ENCODE results near the gene CORO2B. TPM values are rescaled to one million over a fixed set of nuclear protein-coding genes. Genes with fewer than 3 reads are reported as not detected.

Gene CORO2B
- polyA plus RNA-seq, 1 donor from 2014 or later, result 15.1 TPM

DNA sequence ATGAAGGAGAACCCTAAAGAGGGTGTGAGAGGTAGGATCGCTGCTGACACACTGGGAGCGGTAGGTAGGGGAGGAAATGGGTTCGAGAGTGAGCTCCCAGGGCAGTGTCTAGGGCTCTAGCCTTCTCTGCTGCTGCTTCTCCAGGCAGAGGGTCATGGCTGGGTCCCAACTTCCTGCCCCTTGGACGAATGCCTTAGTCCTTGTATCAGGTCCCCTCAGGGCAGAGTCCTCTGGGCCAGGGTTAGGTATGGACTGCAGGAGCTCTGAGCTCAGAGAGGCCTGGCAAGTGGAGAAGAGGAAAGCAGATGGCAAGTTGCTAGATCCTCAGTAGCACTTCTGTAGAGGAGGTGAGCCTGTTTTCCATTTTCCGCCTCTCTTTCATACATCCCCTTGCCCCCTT is 2.9 kb downstream of the CORO2B start:
- no peak overlapping the region for H2AFZ ChIP-seq (ENCODE audit: low read depth, low read length)
- H3K9ac ChIP-seq (ENCODE audit: low read length), result no peak overlapping the region
- H3K4me2 ChIP-seq (ENCODE audit: low read length), result no peak overlapping the region

DNA sequence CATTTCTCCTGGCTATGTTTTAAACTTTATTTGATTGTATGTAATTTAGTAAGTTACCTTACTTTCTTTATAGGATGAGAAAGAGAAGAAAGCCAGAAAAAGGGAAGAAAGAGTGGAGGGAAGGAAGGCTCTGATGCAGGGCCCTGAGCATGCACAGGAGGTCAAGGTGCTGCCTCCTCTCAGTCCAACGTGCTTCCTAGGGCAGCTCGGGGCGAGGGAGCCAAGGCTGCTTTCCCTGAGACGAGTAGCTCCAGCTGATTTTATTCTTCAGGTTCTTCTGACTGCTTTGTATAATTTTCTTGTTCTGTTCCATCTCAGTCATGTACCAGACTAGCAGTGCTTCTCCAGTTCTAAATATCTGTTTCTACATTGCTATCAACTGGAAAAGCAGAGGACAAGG is 3.4 kb downstream of the CORO2B start:
- no peaks in the 10 kb centered on the region for H3K36me3 ChIP-seq (ENCODE audit: insufficient read depth, low read length)
- no peak overlapping the region for H3K9ac ChIP-seq (ENCODE audit: low read length)
- peaks cover 39% of the 10 kb centered on the region for H3K79me2 ChIP-seq (replicated peaks; ENCODE audit: insufficient read depth, low read length)
- H3F3A ChIP-seq (ENCODE audit: insufficient read depth, low read length, poor library complexity, severe bottlenecking), result no peaks in the 10 kb centered on the region
- H3K27ac ChIP-seq (ENCODE audit: low read length), result no peak overlapping the region
- H2AFZ ChIP-seq (ENCODE audit: low read depth, low read length), result no peak overlapping the region
- no peak for TF ChIP-seq EP300 (conservative IDR thresholded peaks at IDR 0.05; ENCODE audit: poor library complexity, severe bottlenecking)
- TF ChIP-seq POLR2AphosphoS5 (IDR thresholded peaks at IDR 0.05), result no peak
- TF ChIP-seq SMC3 (conservative IDR thresholded peaks at IDR 0.05; ENCODE audit: poor library complexity), result no peak
- no peak for TF ChIP-seq RAD21 (conservative IDR thresholded peaks at IDR 0.05)
- no peak for TF ChIP-seq EZH2 (IDR thresholded peaks at IDR 0.05; ENCODE audit: borderline replicate concordance, insufficient read depth, low read length, poor library complexity, severe bottlenecking)
- TF ChIP-seq TAF1 (IDR thresholded peaks at IDR 0.05; ENCODE audit: low read depth), result no peak
- TF ChIP-seq, protein P1, sequence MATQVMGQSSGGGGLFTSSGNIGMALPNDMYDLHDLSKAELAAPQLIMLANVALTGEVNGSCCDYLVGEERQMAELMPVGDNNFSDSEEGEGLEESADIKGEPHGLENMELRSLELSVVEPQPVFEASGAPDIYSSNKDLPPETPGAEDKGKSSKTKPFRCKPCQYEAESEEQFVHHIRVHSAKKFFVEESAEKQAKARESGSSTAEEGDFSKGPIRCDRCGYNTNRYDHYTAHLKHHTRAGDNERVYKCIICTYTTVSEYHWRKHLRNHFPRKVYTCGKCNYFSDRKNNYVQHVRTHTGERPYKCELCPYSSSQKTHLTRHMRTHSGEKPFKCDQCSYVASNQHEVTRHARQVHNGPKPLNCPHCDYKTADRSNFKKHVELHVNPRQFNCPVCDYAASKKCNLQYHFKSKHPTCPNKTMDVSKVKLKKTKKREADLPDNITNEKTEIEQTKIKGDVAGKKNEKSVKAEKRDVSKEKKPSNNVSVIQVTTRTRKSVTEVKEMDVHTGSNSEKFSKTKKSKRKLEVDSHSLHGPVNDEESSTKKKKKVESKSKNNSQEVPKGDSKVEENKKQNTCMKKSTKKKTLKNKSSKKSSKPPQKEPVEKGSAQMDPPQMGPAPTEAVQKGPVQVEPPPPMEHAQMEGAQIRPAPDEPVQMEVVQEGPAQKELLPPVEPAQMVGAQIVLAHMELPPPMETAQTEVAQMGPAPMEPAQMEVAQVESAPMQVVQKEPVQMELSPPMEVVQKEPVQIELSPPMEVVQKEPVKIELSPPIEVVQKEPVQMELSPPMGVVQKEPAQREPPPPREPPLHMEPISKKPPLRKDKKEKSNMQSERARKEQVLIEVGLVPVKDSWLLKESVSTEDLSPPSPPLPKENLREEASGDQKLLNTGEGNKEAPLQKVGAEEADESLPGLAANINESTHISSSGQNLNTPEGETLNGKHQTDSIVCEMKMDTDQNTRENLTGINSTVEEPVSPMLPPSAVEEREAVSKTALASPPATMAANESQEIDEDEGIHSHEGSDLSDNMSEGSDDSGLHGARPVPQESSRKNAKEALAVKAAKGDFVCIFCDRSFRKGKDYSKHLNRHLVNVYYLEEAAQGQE (IDR thresholded peaks at IDR 0.05; ENCODE audit: borderline replicate concordance), result no peak
- TF ChIP-seq, protein P2, sequence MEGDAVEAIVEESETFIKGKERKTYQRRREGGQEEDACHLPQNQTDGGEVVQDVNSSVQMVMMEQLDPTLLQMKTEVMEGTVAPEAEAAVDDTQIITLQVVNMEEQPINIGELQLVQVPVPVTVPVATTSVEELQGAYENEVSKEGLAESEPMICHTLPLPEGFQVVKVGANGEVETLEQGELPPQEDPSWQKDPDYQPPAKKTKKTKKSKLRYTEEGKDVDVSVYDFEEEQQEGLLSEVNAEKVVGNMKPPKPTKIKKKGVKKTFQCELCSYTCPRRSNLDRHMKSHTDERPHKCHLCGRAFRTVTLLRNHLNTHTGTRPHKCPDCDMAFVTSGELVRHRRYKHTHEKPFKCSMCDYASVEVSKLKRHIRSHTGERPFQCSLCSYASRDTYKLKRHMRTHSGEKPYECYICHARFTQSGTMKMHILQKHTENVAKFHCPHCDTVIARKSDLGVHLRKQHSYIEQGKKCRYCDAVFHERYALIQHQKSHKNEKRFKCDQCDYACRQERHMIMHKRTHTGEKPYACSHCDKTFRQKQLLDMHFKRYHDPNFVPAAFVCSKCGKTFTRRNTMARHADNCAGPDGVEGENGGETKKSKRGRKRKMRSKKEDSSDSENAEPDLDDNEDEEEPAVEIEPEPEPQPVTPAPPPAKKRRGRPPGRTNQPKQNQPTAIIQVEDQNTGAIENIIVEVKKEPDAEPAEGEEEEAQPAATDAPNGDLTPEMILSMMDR (IDR thresholded peaks at IDR 0.05; ENCODE audit: poor library complexity, severe bottlenecking), result no peak
- TF ChIP-seq MXI1 (conservative IDR thresholded peaks at IDR 0.05; ENCODE audit: poor library complexity, severe bottlenecking), result no peak
- no peaks in the 10 kb centered on the region for H3K9me3 ChIP-seq (ENCODE audit: low read length)
- H4K20me1 ChIP-seq (ENCODE audit: insufficient read depth), result no peaks in the 10 kb centered on the region
- no peak overlapping the region for H3K4me3 ChIP-seq (ENCODE audit: low read length)
- no peak overlapping the region for H3K4me2 ChIP-seq (ENCODE audit: low read length)
- H3K27me3 ChIP-seq (ENCODE audit: insufficient read depth, low read depth, low read length), result no peaks in the 10 kb centered on the region
- no peaks in the 10 kb centered on the region for H3K9me2 ChIP-seq (ENCODE audit: insufficient read depth, low read length)

More for the DNA sequence above, 2.9 kb downstream of the CORO2B start:
- no peaks in the 10 kb centered on the region for H3K36me3 ChIP-seq (ENCODE audit: insufficient read depth, low read length)
- H3K4me3 ChIP-seq (ENCODE audit: low read length), result no peak overlapping the region
- no peaks in the 10 kb centered on the region for H3F3A ChIP-seq (ENCODE audit: insufficient read depth, low read length, poor library complexity, severe bottlenecking)
- no peaks in the 10 kb centered on the region for H3K27me3 ChIP-seq (ENCODE audit: insufficient read depth, low read depth, low read length)
- TF ChIP-seq, protein P1 (IDR thresholded peaks at IDR 0.05; ENCODE audit: borderline replicate concordance), result no peak
- TF ChIP-seq SMC3 (conservative IDR thresholded peaks at IDR 0.05; ENCODE audit: poor library complexity) (no peak), TAF1 (IDR thresholded peaks at IDR 0.05; ENCODE audit: low read depth) (no peak), EZH2 (IDR thresholded peaks at IDR 0.05; ENCODE audit: borderline replicate concordance, insufficient read depth, low read length, poor library complexity, severe bottlenecking) (no peak)
- H3K9me2 ChIP-seq (ENCODE audit: insufficient read depth, low read length), result no peaks in the 10 kb centered on the region
- no peaks in the 10 kb centered on the region for H4K20me1 ChIP-seq (ENCODE audit: insufficient read depth)
- H3K9me3 ChIP-seq (ENCODE audit: low read length), result no peaks in the 10 kb centered on the region
- no peak overlapping the region for H3K27ac ChIP-seq (ENCODE audit: low read length)
- peaks cover 39% of the 10 kb centered on the region for H3K79me2 ChIP-seq (replicated peaks; ENCODE audit: insufficient read depth, low read length)

Data from neural cell (in vitro differentiated cells).